HG02678 (cell line): Measurements from ENCODE around the gene MPV17L2.
"Not testable (repeated sequence)": the region's sequence is repeated elsewhere in the genome, so short reads cannot be mapped to it uniquely, and the experiment has no call there.

Source experiments
- ATAC-seq: cut with Tn5 transposase; IDR thresholded peaks from one replicate; pipeline ENCODE4 v1.9.1; 2021; ENCODE audit warnings: mild to moderate bottlenecking, moderate library complexity; ENCODE audit not compliant: unreplicated experiment

The MPV17L2 gene

GRCh38 chr19:18192673-18193387 is at the start of gene MPV17L2:
MPV17L2 (plus strand) TSS chr19:18193218; CDS start chr19:18193282, 64 bp downstream.
- peak; percentile 88 for ATAC-seq

DNA sequence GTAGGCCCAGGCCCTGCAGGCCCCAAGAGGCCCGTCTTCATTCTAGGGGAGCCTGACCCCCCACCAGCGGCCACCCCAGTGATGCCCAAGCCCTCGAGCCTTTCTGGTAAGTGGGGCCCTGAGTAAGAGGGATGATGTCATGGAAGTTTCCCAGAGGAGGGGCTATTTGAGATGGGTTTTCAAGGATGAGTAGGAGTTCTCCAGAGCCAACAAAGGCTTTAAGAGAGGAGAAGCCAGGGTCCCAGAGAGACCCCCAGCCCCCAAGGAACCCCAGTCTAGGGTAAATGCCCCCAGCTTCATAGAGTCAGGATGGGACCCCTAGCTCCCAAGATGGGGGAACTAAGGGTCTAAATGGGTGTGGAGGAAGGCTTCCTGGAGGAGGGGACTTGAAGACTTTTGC is 49.1 kb upstream of the MPV17L2 start:
- ATAC-seq, result no peak

DNA sequence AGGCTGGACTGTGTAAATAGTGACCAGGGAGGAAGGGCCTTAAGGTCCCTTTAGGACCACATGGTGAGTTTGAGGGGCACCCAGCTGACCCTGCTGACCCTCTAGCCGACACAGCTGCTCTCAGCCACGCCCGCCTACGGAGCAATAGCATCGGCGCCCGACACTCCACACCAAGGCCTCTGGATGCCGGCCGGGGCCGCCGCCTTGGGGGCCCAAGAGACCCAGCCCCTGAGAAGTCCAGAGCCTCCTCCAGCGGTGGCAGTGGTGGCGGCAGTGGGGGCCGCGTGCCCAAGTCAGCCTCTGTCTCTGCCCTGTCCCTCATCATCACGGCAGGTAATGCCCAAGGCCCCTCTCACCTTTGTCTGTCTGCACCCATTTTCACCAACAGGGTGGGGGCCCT is 48.7 kb upstream of the MPV17L2 start:
- no peak for ATAC-seq

DNA sequence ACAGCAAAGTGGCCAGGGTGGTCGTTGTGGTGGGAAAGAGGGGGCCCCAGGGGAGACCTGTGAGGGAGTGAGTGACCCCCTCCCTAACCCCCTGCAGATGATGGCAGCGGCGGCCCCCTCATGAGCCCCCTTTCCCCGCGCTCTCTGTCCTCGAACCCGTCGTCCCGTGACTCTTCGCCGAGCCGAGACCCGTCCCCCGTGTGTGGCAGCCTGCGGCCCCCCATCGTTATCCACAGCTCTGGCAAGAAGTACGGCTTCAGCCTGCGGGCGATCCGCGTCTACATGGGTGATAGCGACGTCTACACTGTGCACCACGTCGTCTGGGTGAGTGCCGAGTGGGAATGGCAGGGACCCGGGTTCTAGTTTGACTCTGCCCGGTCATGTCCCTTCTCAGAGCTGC is 48.1 kb upstream of the MPV17L2 start:
- no peak for ATAC-seq

- ATAC-seq, result no peak
Measured at GRCh38 chr19:18145391-18145999, 47.5 kb upstream of the MPV17L2 start.

GRCh38 chr19:18147396-18147795 is 45.6 kb upstream of the MPV17L2 start:
- no peak for ATAC-seq

GRCh38 chr19:18149596-18149975 is 43.4 kb upstream of the MPV17L2 start:
- ATAC-seq, result no peak

- ATAC-seq, result no peak
Measured at GRCh38 chr19:18150776-18151624, 42.0 kb upstream of the MPV17L2 start.

GRCh38 chr19:18152442-18152816 is 40.6 kb upstream of the MPV17L2 start:
- ATAC-seq, result peak; percentile 70

GRCh38 chr19:18152817-18153555 is 40.0 kb upstream of the MPV17L2 start, which contains the start of gene PIK3R2:
PIK3R2 (plus strand) TSS chr19:18153163; CDS start chr19:18155880, 2,717 bp downstream.
- ATAC-seq, result peak; percentile 76

DNA sequence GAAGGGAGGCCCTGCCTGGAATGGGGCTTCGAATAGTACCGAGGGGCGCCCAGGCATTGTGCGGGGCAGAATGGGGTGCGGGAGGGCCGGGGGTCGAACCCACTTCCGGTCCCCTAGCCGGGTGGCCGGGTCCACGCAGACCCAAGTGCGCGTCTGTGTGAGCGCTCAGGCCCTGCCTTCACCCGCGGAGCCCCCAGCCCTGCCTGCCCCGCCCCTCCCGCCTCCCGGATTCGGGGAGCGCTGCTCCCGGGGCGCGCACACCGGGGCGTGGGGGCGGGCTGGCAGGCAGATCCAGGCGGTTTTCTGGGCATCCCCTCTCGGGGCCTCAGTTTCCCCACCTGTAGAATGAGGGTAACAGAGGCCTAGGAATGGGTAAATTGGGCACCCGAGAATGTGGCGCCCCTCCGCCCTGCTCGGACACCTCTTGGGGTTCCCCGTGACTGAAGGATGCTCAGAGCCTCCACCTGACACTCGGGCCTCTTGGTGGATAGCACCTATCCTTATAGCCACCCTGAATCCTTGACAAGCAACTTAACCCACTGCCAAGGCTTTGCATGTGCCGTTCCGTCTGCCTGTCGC is 39.4 kb upstream of the MPV17L2 start:
- ATAC-seq, result no peak

DNA sequence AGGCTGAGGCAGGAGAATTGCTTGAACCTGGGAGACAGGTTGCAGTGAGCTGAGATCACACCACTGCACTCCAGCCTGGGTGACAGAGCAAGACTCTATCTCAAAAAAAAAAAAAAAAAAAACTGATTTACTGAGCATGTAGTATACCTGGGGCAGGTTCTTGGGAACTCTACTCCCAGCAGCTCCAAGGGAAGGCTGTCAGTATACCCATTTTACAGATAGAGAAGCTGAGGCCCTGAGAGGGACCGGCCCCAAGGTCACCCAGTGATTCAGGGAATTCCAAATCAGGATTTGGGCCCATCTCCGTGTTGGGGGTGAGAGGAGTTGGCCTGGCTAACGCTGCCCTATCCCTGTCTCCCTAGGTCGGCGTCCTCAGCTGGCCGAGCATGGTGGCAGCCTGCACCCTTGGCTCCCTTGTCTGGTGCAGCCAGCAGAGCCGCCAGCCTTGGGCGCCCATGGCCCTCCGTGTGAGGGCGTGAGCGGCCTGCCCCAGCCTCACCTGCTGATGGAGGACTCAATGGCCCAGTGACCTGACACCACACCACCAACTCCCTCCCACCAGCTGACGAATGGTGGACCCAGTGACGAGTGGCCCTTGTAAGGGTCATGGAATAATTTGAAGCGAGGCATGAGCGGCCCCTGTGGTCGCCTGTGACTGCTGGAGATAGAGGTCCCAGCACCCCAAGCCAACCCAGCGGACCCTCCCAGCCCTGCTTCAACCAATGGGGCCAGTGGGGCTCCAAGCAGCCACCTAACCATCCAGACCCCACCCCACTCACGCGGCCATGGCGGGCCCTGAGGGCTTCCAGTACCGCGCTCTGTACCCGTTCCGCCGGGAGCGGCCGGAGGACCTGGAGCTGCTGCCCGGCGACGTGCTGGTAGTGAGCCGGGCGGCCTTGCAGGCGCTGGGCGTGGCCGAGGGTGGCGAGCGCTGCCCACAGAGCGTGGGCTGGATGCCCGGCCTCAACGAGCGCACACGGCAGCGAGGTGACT is 37.6 kb upstream of the MPV17L2 start:
- ATAC-seq, result no peak

DNA sequence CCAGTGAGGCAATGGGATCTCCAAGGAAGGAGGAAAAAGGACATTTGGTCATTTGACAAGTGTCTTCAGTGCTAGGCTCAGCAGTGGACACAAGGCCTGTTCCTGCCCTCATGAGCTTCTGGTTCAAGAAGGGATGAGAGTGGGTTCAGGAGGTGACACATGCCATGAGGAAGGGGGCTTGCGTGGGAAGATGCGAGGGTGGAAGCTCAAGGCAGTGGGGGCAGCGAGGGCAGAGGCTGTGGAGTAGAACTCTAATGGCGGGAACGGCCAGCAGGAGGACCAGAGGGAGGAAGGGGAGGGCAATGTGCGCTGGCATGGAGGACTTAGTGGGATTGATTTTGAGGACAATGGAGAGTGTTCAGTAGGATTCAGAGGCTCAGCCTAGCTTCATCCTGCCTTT is 36.8 kb upstream of the MPV17L2 start:
- no peak for ATAC-seq

GRCh38 chr19:18156841-18157464 is 36.1 kb upstream of the MPV17L2 start:
- no peak for ATAC-seq

GRCh38 chr19:18157465-18158063 is 35.5 kb upstream of the MPV17L2 start:
- no peak for ATAC-seq

DNA sequence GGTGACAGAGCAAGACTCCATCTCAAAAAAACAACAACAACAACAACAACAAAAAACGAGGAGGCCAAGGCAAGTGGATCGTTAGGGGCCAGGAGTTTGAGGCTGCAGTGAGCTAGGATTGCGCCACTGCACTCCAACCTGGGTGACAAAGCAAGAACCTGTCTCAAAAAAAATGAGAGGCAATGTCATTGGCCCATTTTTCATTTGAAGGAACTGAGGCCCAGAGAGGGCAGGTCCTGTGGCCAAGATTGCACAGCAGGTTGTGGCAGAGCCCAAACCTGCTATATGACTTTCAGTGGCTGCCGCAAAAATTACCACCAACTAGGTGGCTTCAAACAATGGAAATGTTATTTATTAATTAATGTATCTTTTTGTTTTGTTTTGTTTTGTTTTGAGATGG is 34.6 kb upstream of the MPV17L2 start:
- no peak for ATAC-seq

DNA sequence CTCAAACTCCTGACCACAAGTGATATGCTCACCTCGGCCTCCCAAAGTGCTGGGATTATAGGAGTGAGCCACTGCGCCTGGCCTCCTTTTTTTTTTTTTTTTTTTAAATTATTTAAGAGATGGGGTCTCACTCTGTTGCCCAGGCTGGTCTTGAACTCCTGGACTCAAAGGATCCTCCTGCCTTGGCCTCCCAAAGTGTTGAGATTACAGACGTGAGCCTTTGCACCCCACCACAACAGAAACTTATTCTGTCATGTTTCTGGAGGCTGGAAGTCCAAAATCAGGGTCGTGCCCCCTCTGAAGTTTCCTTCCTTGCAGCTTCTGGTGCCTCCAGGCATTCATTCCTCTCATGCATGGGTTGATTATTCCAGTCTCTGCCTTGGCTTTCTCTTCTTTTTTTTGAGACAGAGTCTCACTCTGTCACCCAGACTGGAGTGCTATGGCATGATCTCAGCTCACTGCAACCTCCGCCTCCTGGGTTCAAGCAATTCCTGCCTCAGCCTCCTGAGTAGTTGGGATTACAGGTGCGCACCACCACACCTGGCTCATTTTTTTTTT is 33.9 kb upstream of the MPV17L2 start:
- ATAC-seq, result not testable (repeated sequence)

DNA sequence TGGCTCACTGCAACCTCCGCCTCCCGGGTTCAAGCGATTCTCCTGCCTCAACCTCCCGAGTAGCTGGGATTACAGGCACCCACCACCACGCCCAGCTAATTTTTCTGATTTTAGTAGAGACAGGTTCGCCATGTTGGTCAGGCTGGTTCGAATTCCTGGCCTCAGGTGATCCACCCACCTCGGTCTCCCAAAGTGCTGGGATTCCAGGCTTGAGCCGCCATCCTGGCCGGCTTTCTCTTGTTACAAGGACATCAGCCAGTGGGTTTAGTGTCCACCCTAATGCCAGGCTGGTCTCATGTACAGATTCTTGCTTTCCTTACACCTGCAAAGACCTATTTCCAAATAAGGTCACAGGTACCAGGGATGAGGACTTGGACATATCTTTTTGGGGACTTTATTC is 33.2 kb upstream of the MPV17L2 start:
- no peak for ATAC-seq
